ENCODE results near the gene SLX4IP.

SLX4IP gene

GRCh38 chr20:10554285-10554684, 119.2 kb downstream of the SLX4IP start:
- no peak for DNase-seq

GRCh38 chr20:10555393-10555792, 120.3 kb downstream of the SLX4IP start:
- no peak for DNase-seq

- no peak for DNase-seq
These were observed 120.8 kb downstream of the SLX4IP start for GRCh38 chr20:10555865-10556308.

- no peak for DNase-seq
These were observed 121.5 kb downstream of the SLX4IP start for GRCh38 chr20:10556519-10557083.

- no peak for DNase-seq
These were observed 122.6 kb downstream of the SLX4IP start for GRCh38 chr20:10557685-10558084.

- peak; percentile 12 for DNase-seq
These were observed 123.6 kb downstream of the SLX4IP start for GRCh38 chr20:10558635-10559187.

GRCh38 chr20:10559266-10559665, 124.2 kb downstream of the SLX4IP start:
- no peak for DNase-seq

GRCh38 chr20:10560686-10561085, 125.6 kb downstream of the SLX4IP start:
- DNase-seq = no peak

- no peak for DNase-seq
These were observed 126.2 kb downstream of the SLX4IP start for GRCh38 chr20:10561302-10561701.

- no peak for DNase-seq
These were observed 127.8 kb downstream of the SLX4IP start for GRCh38 chr20:10562899-10563298.

- no peak for DNase-seq
These were observed 128.9 kb downstream of the SLX4IP start for GRCh38 chr20:10563935-10564492.

GRCh38 chr20:10565191-10565921, 130.3 kb downstream of the SLX4IP start:
- DNase-seq = no peak

- DNase-seq = no peak
These were observed 131.1 kb downstream of the SLX4IP start for GRCh38 chr20:10565922-10566897.

GRCh38 chr20:10568032-10568431, 132.9 kb downstream of the SLX4IP start:
- peak; percentile 6 for DNase-seq

- DNase-seq = no peak
These were observed 136.3 kb downstream of the SLX4IP start for GRCh38 chr20:10571313-10571815.

GRCh38 chr20:10572853-10573252, 137.7 kb downstream of the SLX4IP start:
- DNase-seq = no peak

- DNase-seq = no peak
These were observed 138.3 kb downstream of the SLX4IP start for GRCh38 chr20:10573273-10573950.

GRCh38 chr20:10573951-10574339, 138.8 kb downstream of the SLX4IP start:
- no peak for DNase-seq

- DNase-seq = no peak
These were observed 141.4 kb downstream of the SLX4IP start for GRCh38 chr20:10576411-10577090.

- no peak for DNase-seq
These were observed 142.5 kb downstream of the SLX4IP start for GRCh38 chr20:10577648-10578047.

- no peak for DNase-seq
These were observed 143.5 kb downstream of the SLX4IP start for GRCh38 chr20:10578607-10579006.
